ENCODE results near the gene CERS4. TPM values are rescaled to one million over a fixed set of nuclear protein-coding genes. Genes with fewer than 3 reads are reported as not detected.
A peak's percentile ranks its signal among the peaks of the same experiment; 100 is the strongest.

The CERS4 gene
- total RNA-seq, 1 experiment from 2014 or later: 43.9 TPM

GRCh38 chr19:8305798-8306197 lies 96.6 kb downstream of the CERS4 start:
- ChIA-PET POLR2A (ENCODE audit: unreplicated experiment) (no interaction called here), CTCF (no interaction called here)
- DNase-seq (no peak), ATAC-seq (no peak)
- Histone ChIP-seq H3K4me2 (ENCODE audit: low read length) (peak overlapping the region; percentile 91), H4K20me1 (ENCODE audit: low read length) (no peaks in the 10 kb centered on the region), H3K4me3 (ENCODE audit: low read length) (no peak overlapping the region; the same call in 1 of the 2 replicates), H3F3A (ENCODE audit: low read length, unreplicated experiment) (peaks cover 11% of the 10 kb centered on the region), H2AFZ (ENCODE audit: low read length) (no peak overlapping the region), H3K27me3 (ENCODE audit: low read length) (no peaks in the 10 kb centered on the region), H3K36me3 (ENCODE audit: low read depth, low read length) (peaks cover 19% of the 10 kb centered on the region), H3K9me2 (replicated peaks; ENCODE audit: low read length) (no peaks in the 10 kb centered on the region), H3K9me3 (ENCODE audit: low read length) (no peaks in the 10 kb centered on the region), H3K9ac (ENCODE audit: low read length) (no peak overlapping the region), H3K79me2 (ENCODE audit: low read length) (peaks cover 30% of the 10 kb centered on the region), H3K27ac (ENCODE audit: low read length) (no peak overlapping the region), H3K4me1 (ENCODE audit: insufficient read depth, low read length) (peaks cover 33% of the 10 kb centered on the region)
- no TSS peak for BruUV-seq (replicated peaks)
- no peak for TF ChIP-seq EZH2phosphoT487 (IDR thresholded peaks at IDR 0.05; ENCODE audit: borderline replicate concordance, low read length)
- TF ChIP-seq EZH2 (IDR thresholded peaks at IDR 0.05; ENCODE audit: low read length, unreplicated experiment): no peak
- TF ChIP-seq CTCF (conservative IDR thresholded peaks at IDR 0.05; ENCODE audit: low read depth, low read length): no peak
- intact Hi-C loops (cut with micrococcal nuclease): no loop called here

GRCh38 chr19:8306235-8307054 lies 97.3 kb downstream of the CERS4 start:
- peaks cover 22% of the 10 kb centered on the region for H3K36me3 ChIP-seq (ENCODE audit: low read depth, low read length)
- POLR2A ChIA-PET (ENCODE audit: unreplicated experiment): no interaction called here
- peak overlapping the region; percentile 77 for H3K4me3 ChIP-seq (ENCODE audit: low read length)
- peaks cover 35% of the 10 kb centered on the region for H3K4me1 ChIP-seq (ENCODE audit: insufficient read depth, low read length)
- DNase-seq (no peak), ATAC-seq (no peak)
- intact Hi-C loops (cut with micrococcal nuclease): no loop called here
- no peak overlapping the region for H3K27ac ChIP-seq (ENCODE audit: low read length)
- peaks cover 11% of the 10 kb centered on the region for H3F3A ChIP-seq (ENCODE audit: low read length, unreplicated experiment)
- TF ChIP-seq EZH2phosphoT487 (IDR thresholded peaks at IDR 0.05; ENCODE audit: borderline replicate concordance, low read length) (no peak), EZH2 (IDR thresholded peaks at IDR 0.05; ENCODE audit: low read length, unreplicated experiment) (no peak), CTCF (conservative IDR thresholded peaks at IDR 0.05; ENCODE audit: low read depth, low read length) (no peak)
- no peaks in the 10 kb centered on the region for H3K9me3 ChIP-seq (ENCODE audit: low read length)
- TSS peak; percentile 29 for BruUV-seq (replicated peaks)
- H3K9ac ChIP-seq (ENCODE audit: low read length): peak overlapping the region; percentile 88
- no peaks in the 10 kb centered on the region for H3K9me2 ChIP-seq (replicated peaks; ENCODE audit: low read length)
- no peak overlapping the region for H2AFZ ChIP-seq (ENCODE audit: low read length)
- H3K4me2 ChIP-seq (ENCODE audit: low read length): peak overlapping the region; percentile 91
- no peaks in the 10 kb centered on the region for H3K27me3 ChIP-seq (ENCODE audit: low read length)
- peaks cover 30% of the 10 kb centered on the region for H3K79me2 ChIP-seq (ENCODE audit: low read length)
- CTCF ChIA-PET: no interaction called here
- H4K20me1 ChIP-seq (ENCODE audit: low read length): no peaks in the 10 kb centered on the region

GRCh38 chr19:8307400-8307964 lies 98.3 kb downstream of the CERS4 start:
- peak; percentile 19 for ATAC-seq
- Histone ChIP-seq H3K36me3 (ENCODE audit: low read depth, low read length) (peaks cover 15% of the 10 kb centered on the region; the same call in 1 of the 2 replicates), H3K9me2 (replicated peaks; ENCODE audit: low read length) (no peaks in the 10 kb centered on the region), H3K9ac (ENCODE audit: low read length) (peak overlapping the region; percentile 88), H3F3A (ENCODE audit: low read length, unreplicated experiment) (peaks cover 11% of the 10 kb centered on the region), H3K27ac (ENCODE audit: low read length) (peak overlapping the region; percentile 79), H2AFZ (ENCODE audit: low read length) (peak overlapping the region; percentile 62), H3K79me2 (ENCODE audit: low read length) (peaks cover 30% of the 10 kb centered on the region), H3K4me1 (ENCODE audit: insufficient read depth, low read length) (peaks cover 44% of the 10 kb centered on the region), H3K27me3 (ENCODE audit: low read length) (no peaks in the 10 kb centered on the region), H3K9me3 (ENCODE audit: low read length) (no peaks in the 10 kb centered on the region), H4K20me1 (ENCODE audit: low read length) (no peaks in the 10 kb centered on the region), H3K4me2 (ENCODE audit: low read length) (peak overlapping the region; percentile 91), H3K4me3 (ENCODE audit: low read length) (peak overlapping the region; percentile 77)
- no TSS peak for BruUV-seq (replicated peaks)
- intact Hi-C loops (cut with micrococcal nuclease): no loop called here
- ChIA-PET CTCF (interaction anchor here (0.5 kb wide), 1 partner anchor 22 kb away, joined by 15 read pairs; no protein-coding TSS in a partner anchor), POLR2A (ENCODE audit: unreplicated experiment) (no interaction called here)
- TF ChIP-seq CTCF (conservative IDR thresholded peaks at IDR 0.05; ENCODE audit: low read depth, low read length) (0 out of 2 replicates have a peak, but pooled peaks have one; percentile 25), EZH2 (IDR thresholded peaks at IDR 0.05; ENCODE audit: low read length, unreplicated experiment) (no peak)
- DNase-seq: peak; percentile 42
